ENCODE results near the gene ABCA13. TPM values are rescaled to one million over a fixed set of nuclear protein-coding genes. Genes with fewer than 3 reads are reported as not detected.

ABCA13 gene
- total RNA-seq, 2 donors from 2014 or later = not detected

GRCh38 chr7:48420206-48420605 is 248.9 kb downstream of the ABCA13 start:
- Mint-ChIP-seq H3K9me3 (no peaks in the 10 kb centered on the region), H3K36me3 (ENCODE audit: low read depth) (no peaks in the 10 kb centered on the region)

GRCh38 chr7:48421357-48421756 is 250.1 kb downstream of the ABCA13 start:
- H3K27me3 Mint-ChIP-seq = no peaks in the 10 kb centered on the region
- ATAC-seq (replicated peaks) = no peak
- H3K27ac Mint-ChIP-seq = no peak overlapping the region
- H3K9me3 Mint-ChIP-seq = no peaks in the 10 kb centered on the region
- no peak overlapping the region for H3K4me3 Mint-ChIP-seq
- no peaks in the 10 kb centered on the region for H3K36me3 Mint-ChIP-seq (ENCODE audit: low read depth)
- H3K4me1 Mint-ChIP-seq = no peaks in the 10 kb centered on the region

More at GRCh38 chr7:48420206-48420605, 248.9 kb downstream of the ABCA13 start:
- ATAC-seq (replicated peaks) = no peak
- no peak overlapping the region for H3K4me3 Mint-ChIP-seq
- H3K27me3 Mint-ChIP-seq = no peaks in the 10 kb centered on the region
- no peaks in the 10 kb centered on the region for H3K4me1 Mint-ChIP-seq
- H3K27ac Mint-ChIP-seq = no peak overlapping the region

DNA sequence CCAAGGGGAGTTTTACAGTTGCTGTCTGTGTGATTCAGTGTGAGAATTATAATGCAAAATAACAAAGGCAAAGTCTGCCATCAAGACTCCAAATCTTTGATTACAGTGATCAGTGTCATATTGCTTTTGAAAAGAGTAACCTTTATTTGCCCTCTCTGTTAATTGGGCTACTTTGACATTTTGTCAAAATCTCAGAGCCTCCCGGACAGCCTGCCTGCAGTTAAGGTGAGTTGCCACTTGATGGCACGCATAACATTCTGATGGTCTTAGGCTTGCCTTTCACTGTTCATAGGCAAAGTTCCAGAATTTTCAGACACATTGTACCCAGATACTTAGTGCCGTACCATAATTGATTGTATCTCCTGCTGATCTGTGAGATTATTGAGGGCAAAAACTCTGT is 253.5 kb downstream of the ABCA13 start:
- Mint-ChIP-seq H3K27ac (no peak overlapping the region), H3K9me3 (no peaks in the 10 kb centered on the region), H3K36me3 (ENCODE audit: low read depth) (no peaks in the 10 kb centered on the region), H3K4me3 (no peak overlapping the region), H3K27me3 (no peaks in the 10 kb centered on the region), H3K4me1 (no peaks in the 10 kb centered on the region)
- no peak for ATAC-seq (replicated peaks)

GRCh38 chr7:48426331-48426965 is 255.2 kb downstream of the ABCA13 start:
- no peak overlapping the region for H3K4me3 Mint-ChIP-seq

DNA sequence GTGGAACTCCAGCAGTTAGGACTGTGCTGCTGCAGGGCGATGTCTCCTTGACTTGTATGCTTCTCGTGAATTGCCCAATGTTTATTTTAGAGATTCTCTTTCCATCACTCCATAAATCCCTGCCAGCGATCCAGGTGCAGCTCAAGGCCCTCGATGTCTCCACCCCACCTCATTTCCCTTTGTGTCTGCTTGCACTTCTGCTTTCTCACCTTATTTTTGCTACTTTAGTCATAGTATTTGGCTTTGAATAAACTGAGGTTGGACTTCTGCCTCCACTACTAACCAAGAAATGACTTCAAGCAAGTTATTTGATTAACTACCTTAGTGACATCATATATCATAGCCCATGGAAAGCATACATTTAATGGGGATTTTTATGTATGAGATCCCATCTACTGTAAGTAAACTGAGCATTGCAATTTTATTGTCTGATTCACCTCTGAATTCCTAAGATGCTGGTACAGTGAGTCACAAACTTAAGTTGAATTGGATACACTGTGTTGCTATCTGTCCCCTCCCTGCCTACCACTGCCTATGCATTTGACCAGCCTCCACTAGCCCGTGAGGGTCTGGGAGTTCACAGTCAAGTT is 255.8 kb downstream of the ABCA13 start:
- Mint-ChIP-seq H3K4me3 (no peak overlapping the region), H3K9me3 (no peaks in the 10 kb centered on the region), H3K4me1 (no peaks in the 10 kb centered on the region), H3K27ac (no peak overlapping the region), H3K27me3 (no peaks in the 10 kb centered on the region), H3K36me3 (ENCODE audit: low read depth) (no peaks in the 10 kb centered on the region)
- no peak for ATAC-seq (replicated peaks)

More at GRCh38 chr7:48426331-48426965, 255.2 kb downstream of the ABCA13 start:
- Mint-ChIP-seq H3K27me3 (no peaks in the 10 kb centered on the region), H3K4me1 (no peaks in the 10 kb centered on the region), H3K9me3 (no peaks in the 10 kb centered on the region), H3K36me3 (ENCODE audit: low read depth) (no peaks in the 10 kb centered on the region), H3K27ac (no peak overlapping the region)
- no peak for ATAC-seq (replicated peaks)

- H3K4me1 Mint-ChIP-seq = no peaks in the 10 kb centered on the region
- no peak overlapping the region for H3K27ac Mint-ChIP-seq
- ATAC-seq (replicated peaks) = no peak
- H3K36me3 Mint-ChIP-seq (ENCODE audit: low read depth) = no peaks in the 10 kb centered on the region
- no peak overlapping the region for H3K4me3 Mint-ChIP-seq
- no peaks in the 10 kb centered on the region for H3K27me3 Mint-ChIP-seq
- H3K9me3 Mint-ChIP-seq = no peaks in the 10 kb centered on the region
These were observed 256.4 kb downstream of the ABCA13 start for GRCh38 chr7:48427671-48428070.

- Mint-ChIP-seq H3K4me1 (no peaks in the 10 kb centered on the region), H3K27ac (no peak overlapping the region), H3K27me3 (no peaks in the 10 kb centered on the region), H3K9me3 (no peaks in the 10 kb centered on the region), H3K4me3 (no peak overlapping the region), H3K36me3 (ENCODE audit: low read depth) (no peaks in the 10 kb centered on the region)
- ATAC-seq (replicated peaks) = no peak
These were observed 256.9 kb downstream of the ABCA13 start for GRCh38 chr7:48428091-48428684.

DNA sequence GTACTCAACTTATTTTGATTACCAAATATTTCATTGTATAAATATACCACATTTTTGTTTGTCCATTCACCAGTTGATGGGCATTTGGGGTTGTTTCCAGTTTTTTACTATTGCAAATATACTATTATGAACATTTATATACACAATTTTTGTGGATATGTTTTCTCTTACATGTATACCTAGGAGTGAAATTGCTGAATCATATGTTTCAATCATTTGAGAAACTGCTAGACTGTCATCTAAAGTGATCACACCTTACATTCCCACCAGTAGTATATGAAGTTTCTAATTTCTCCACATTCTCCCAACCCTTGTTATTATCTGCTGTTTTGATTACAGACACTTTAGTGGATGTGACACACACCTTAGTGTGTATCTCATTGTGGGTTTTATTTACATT is 257.9 kb downstream of the ABCA13 start:
- H3K36me3 Mint-ChIP-seq (ENCODE audit: low read depth) = no peaks in the 10 kb centered on the region
- H3K4me1 Mint-ChIP-seq = no peaks in the 10 kb centered on the region

DNA sequence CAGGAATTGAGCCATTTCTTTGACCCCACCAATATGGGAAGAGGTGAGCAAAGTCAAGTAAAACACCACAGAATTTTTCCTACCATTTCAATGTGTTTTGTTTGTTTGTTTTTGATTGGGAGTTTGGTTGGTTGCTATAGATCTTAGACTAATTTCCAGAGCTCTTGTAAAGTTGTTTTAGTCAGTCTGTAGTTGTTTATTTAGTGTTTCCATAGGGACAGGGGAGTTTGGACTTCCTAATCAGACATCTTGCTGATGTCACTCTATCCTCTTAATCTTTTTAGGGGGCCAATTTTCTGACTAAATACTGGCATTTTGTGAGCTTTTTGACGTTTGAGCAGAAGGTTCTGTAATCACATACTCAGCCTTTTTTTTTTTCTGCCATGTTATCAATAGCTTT is 266.9 kb downstream of the ABCA13 start:
- no peaks in the 10 kb centered on the region for H3K9me3 Mint-ChIP-seq
- no peak for ATAC-seq (replicated peaks)
- no peak overlapping the region for H3K27ac Mint-ChIP-seq
- H3K4me3 Mint-ChIP-seq = no peak overlapping the region
- H3K27me3 Mint-ChIP-seq = peaks cover 5% of the 10 kb centered on the region
- no peaks in the 10 kb centered on the region for H3K4me1 Mint-ChIP-seq
- no peaks in the 10 kb centered on the region for H3K36me3 Mint-ChIP-seq (ENCODE audit: low read depth)

More for the DNA sequence above, 257.9 kb downstream of the ABCA13 start:
- no peaks in the 10 kb centered on the region for H3K9me3 Mint-ChIP-seq
- no peak overlapping the region for H3K27ac Mint-ChIP-seq
- no peaks in the 10 kb centered on the region for H3K27me3 Mint-ChIP-seq
- H3K4me3 Mint-ChIP-seq = no peak overlapping the region
- no peak for ATAC-seq (replicated peaks)

DNA sequence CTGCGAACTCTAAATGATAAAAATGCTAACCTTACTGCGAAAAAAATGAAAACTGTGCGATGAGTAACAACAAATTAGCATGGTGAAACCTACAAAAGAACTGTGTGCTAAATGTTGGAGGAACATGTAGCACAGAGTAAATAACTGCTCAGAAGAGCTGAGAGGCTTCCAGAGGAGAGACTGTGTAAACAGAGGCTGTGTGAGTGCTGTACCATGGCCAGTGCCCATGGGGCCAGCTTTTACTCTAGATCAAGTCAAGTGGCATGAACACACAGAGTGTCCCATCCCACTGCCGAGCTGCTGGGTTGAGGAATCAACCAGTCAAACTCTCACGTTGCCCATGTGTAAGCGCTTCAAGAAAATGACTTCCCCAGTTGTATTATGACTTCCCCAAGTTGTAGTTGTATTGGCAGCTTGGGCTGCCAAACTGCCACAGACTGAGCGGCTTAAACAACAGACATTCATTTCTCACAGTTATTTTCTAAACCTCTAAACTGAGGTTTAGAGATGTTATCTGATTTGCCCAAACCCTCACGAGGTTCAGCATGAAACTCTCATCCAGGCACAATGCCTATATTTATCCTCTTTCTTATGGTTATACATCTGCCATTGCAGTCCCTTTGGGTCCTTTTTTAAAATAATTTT is 270.7 kb downstream of the ABCA13 start:
- H3K4me3 Mint-ChIP-seq = no peak overlapping the region

GRCh38 chr7:48443051-48443450 is 271.8 kb downstream of the ABCA13 start:
- H3K9me3 Mint-ChIP-seq = peaks cover 3% of the 10 kb centered on the region
- ATAC-seq (replicated peaks) = no peak
- H3K4me1 Mint-ChIP-seq = no peaks in the 10 kb centered on the region
- H3K36me3 Mint-ChIP-seq (ENCODE audit: low read depth) = no peaks in the 10 kb centered on the region
- H3K27me3 Mint-ChIP-seq = peaks cover under 1% of the 10 kb centered on the region
- H3K4me3 Mint-ChIP-seq = no peak overlapping the region
- no peak overlapping the region for H3K27ac Mint-ChIP-seq

More for the DNA sequence above, 270.7 kb downstream of the ABCA13 start:
- Mint-ChIP-seq H3K27ac (no peak overlapping the region), H3K36me3 (ENCODE audit: low read depth) (no peaks in the 10 kb centered on the region), H3K4me1 (no peaks in the 10 kb centered on the region), H3K27me3 (peaks cover 5% of the 10 kb centered on the region), H3K9me3 (peaks cover 3% of the 10 kb centered on the region)
- no peak for ATAC-seq (replicated peaks)

DNA sequence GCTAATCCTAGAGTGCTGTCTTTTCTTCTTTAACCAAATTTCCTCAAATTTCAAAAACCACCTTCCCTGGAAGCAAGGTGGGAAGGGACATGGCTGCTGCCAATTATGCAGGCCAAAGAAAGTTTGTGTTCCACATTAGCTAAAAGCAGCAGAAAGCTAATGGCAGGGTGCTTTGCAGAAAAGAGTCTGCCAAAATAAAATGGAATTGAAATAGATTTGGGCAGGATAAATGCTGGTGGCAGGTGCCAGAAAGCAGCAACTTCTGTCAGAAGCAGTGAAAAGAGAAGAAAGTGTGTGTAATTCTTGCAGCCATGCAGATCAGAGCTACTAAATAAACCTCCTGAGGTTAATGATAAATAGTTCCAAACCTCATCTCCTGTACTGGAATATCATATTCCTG is 275.5 kb downstream of the ABCA13 start:
- H3K4me1 Mint-ChIP-seq = no peaks in the 10 kb centered on the region
- no peak overlapping the region for H3K27ac Mint-ChIP-seq
- no peaks in the 10 kb centered on the region for H3K36me3 Mint-ChIP-seq (ENCODE audit: low read depth)
- no peak overlapping the region for H3K4me3 Mint-ChIP-seq
- ATAC-seq (replicated peaks) = no peak
- H3K27me3 Mint-ChIP-seq = peaks cover 3% of the 10 kb centered on the region
- peaks cover 3% of the 10 kb centered on the region for H3K9me3 Mint-ChIP-seq

DNA sequence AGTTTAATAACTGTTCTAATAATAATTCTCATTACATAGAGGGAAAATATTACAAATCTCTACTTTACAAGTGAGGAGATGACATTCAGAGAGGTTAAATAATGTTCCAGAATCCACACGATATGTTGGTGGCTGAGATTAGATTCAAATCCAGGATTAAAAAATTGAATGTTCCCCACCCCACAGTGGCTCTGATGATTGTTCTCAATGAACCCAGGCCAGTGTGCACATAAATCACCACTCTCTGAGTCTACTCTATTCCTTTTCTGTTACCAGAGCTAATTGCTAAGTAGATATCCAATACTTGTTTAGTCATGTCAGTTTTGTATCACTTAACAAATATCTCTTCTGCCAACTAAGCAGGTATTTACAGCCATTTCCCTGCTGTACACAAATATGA is 281.0 kb downstream of the ABCA13 start:
- Mint-ChIP-seq H3K9me3 (no peaks in the 10 kb centered on the region), H3K4me3 (no peak overlapping the region), H3K27ac (no peak overlapping the region), H3K27me3 (peaks cover 3% of the 10 kb centered on the region), H3K4me1 (no peaks in the 10 kb centered on the region), H3K36me3 (ENCODE audit: low read depth) (no peaks in the 10 kb centered on the region)
- no peak for ATAC-seq (replicated peaks)

DNA sequence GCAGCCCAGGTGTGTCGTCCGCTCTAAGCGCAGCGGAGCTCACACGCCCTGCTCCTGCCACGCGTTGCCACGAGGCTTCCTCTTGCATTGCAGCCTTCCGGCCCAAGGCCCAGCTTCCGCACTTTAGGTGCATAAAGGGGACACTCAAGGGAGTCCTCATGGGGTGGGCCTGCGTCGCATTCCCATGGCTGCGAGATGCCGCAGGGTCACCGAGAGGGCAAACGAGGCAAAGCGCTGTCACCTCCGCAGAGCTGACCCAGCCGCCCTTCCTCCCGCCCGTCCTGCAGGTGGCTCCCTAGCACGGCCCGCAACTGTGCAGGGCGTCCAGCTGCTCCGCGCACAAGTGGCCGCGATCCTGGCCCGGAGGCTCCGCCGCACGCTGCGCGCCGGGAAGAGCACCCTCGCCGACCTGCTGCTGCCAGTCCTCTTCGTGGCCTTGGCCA is 283.5 kb downstream of the ABCA13 start:
- H3K27me3 Mint-ChIP-seq = no peaks in the 10 kb centered on the region
- H3K36me3 Mint-ChIP-seq (ENCODE audit: low read depth) = no peaks in the 10 kb centered on the region
- H3K4me1 Mint-ChIP-seq = no peaks in the 10 kb centered on the region
- no peaks in the 10 kb centered on the region for H3K9me3 Mint-ChIP-seq
- H3K4me3 Mint-ChIP-seq = no peak overlapping the region
- no peak for ATAC-seq (replicated peaks)
- no peak overlapping the region for H3K27ac Mint-ChIP-seq

DNA sequence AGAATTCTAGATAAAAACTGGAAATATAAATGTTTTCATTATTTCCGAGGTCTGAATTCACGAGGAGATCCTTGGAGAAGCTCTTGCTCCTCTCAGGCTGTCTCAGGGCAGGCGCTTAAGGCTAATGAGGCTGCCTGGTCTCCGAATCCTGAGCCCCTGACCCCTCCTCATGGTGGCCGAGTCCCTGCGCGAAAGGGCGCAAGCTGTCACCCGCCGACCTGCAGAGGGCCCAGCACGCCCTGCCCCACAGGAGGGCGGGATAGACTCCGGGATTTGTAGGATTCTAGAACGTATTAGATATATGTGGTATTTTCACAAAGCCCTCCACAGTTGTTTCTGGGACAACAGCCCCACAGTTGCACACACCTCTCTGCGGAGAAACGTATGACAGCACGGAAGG is 284.1 kb downstream of the ABCA13 start:
- ATAC-seq (replicated peaks) = no peak
- no peaks in the 10 kb centered on the region for H3K4me1 Mint-ChIP-seq
- no peaks in the 10 kb centered on the region for H3K27me3 Mint-ChIP-seq
- no peak overlapping the region for H3K4me3 Mint-ChIP-seq
- H3K9me3 Mint-ChIP-seq = no peaks in the 10 kb centered on the region
- no peaks in the 10 kb centered on the region for H3K36me3 Mint-ChIP-seq (ENCODE audit: low read depth)
- H3K27ac Mint-ChIP-seq = no peak overlapping the region
